SK-N-SH (cell line): ENCODE data around the gene KCNB1.

Source experiments
- EP300 ChIP-seq, 2 experiments: IDR thresholded peaks; 2 replicates each; pipeline versions ENCODE4 v1.4.0 to v1.6.1; 2012; ENCODE audit warnings: borderline replicate concordance in 1 of 2, low read depth in 1 of 2, low read length in 1 of 2
- EZH2phosphoT487 ChIP-seq: fragments of 200-600 bp; sonication (generic); IDR thresholded peaks from 2 replicates; pipeline ENCODE4 v1.6.1; 2017; ENCODE audit warnings: low read depth, mixed run types, mild to moderate bottlenecking, antibody characterized with exemption, moderate library complexity, borderline replicate concordance
- RAD21 ChIP-seq: IDR thresholded peaks from 2 replicates; pipeline ENCODE4 v1.6.1; 2012; ENCODE audit warnings: mild to moderate bottlenecking, low read length
- TAF1 ChIP-seq: IDR thresholded peaks from 2 replicates; pipeline ENCODE4 v1.6.1; 2012; ENCODE audit warnings: low read depth, mild to moderate bottlenecking, low read length, moderate library complexity, borderline replicate concordance
- YY1 ChIP-seq: IDR thresholded peaks from 2 replicates; pipeline ENCODE4 v1.4.0; 2012; ENCODE audit warnings: low read depth, mild to moderate bottlenecking
- TF ChIP-seq, protein P1 (sequence below): fragments of 200-600 bp; sonication (generic); IDR thresholded peaks from 2 replicates; pipeline ENCODE4 v1.6.1; 2017; ENCODE audit warnings: antibody characterized with exemption, mild to moderate bottlenecking, moderate library complexity
- TF ChIP-seq, protein P2 (sequence below): fragments of 150-350 bp; IDR thresholded peaks from 2 replicates; pipeline ENCODE4 v1.6.1; 2017; ENCODE audit warnings: antibody characterized with exemption, low read length, low read depth, borderline replicate concordance
- TF ChIP-seq, protein P3 (sequence below): IDR thresholded peaks from 2 replicates; pipeline ENCODE4 v1.6.1; 2012; ENCODE audit warnings: mild to moderate bottlenecking, low read depth, low read length, moderate library complexity

DNA sequence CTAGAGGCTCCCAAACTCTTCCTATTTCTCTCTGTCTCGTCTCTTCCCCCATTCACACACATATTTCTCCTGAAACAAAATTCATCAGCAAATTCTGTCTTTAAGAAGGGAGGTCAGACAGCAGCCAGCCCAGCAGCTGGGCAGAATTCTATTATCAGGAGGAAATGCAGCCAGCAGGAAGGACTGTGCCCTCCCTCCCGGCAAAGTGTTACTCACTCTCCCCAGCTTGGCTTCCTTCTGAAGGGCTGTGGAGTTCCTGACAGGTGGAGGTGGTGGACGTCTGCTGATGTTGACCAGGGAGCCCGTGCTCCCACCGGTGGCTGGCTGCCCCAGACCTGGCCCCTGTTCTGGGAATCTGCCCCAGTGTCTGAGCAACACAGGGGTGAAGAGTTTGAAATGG is 37.3 kb downstream of the KCNB1 start:
- TF ChIP-seq, protein P1, sequence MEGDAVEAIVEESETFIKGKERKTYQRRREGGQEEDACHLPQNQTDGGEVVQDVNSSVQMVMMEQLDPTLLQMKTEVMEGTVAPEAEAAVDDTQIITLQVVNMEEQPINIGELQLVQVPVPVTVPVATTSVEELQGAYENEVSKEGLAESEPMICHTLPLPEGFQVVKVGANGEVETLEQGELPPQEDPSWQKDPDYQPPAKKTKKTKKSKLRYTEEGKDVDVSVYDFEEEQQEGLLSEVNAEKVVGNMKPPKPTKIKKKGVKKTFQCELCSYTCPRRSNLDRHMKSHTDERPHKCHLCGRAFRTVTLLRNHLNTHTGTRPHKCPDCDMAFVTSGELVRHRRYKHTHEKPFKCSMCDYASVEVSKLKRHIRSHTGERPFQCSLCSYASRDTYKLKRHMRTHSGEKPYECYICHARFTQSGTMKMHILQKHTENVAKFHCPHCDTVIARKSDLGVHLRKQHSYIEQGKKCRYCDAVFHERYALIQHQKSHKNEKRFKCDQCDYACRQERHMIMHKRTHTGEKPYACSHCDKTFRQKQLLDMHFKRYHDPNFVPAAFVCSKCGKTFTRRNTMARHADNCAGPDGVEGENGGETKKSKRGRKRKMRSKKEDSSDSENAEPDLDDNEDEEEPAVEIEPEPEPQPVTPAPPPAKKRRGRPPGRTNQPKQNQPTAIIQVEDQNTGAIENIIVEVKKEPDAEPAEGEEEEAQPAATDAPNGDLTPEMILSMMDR = no peak
- TF ChIP-seq EP300 (IDR thresholded peaks at IDR 0.05; ENCODE audit: borderline replicate concordance in 1 of 2, low read depth in 1 of 2, low read length in 1 of 2) (no peak), TAF1 (no peak), YY1 (no peak), EZH2phosphoT487 (no peak), RAD21 (no peak)
- TF ChIP-seq, protein P2, sequence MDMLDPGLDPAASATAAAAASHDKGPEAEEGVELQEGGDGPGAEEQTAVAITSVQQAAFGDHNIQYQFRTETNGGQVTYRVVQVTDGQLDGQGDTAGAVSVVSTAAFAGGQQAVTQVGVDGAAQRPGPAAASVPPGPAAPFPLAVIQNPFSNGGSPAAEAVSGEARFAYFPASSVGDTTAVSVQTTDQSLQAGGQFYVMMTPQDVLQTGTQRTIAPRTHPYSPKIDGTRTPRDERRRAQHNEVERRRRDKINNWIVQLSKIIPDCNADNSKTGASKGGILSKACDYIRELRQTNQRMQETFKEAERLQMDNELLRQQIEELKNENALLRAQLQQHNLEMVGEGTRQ = no peak
- TF ChIP-seq, protein P3, sequence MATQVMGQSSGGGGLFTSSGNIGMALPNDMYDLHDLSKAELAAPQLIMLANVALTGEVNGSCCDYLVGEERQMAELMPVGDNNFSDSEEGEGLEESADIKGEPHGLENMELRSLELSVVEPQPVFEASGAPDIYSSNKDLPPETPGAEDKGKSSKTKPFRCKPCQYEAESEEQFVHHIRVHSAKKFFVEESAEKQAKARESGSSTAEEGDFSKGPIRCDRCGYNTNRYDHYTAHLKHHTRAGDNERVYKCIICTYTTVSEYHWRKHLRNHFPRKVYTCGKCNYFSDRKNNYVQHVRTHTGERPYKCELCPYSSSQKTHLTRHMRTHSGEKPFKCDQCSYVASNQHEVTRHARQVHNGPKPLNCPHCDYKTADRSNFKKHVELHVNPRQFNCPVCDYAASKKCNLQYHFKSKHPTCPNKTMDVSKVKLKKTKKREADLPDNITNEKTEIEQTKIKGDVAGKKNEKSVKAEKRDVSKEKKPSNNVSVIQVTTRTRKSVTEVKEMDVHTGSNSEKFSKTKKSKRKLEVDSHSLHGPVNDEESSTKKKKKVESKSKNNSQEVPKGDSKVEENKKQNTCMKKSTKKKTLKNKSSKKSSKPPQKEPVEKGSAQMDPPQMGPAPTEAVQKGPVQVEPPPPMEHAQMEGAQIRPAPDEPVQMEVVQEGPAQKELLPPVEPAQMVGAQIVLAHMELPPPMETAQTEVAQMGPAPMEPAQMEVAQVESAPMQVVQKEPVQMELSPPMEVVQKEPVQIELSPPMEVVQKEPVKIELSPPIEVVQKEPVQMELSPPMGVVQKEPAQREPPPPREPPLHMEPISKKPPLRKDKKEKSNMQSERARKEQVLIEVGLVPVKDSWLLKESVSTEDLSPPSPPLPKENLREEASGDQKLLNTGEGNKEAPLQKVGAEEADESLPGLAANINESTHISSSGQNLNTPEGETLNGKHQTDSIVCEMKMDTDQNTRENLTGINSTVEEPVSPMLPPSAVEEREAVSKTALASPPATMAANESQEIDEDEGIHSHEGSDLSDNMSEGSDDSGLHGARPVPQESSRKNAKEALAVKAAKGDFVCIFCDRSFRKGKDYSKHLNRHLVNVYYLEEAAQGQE = no peak
